GM21786 (cell line): ENCODE data around the gene KCND2.
A peak's percentile ranks its signal among the peaks of the same experiment; 100 is the strongest.
"Not testable (repeated sequence)": the region's sequence is repeated elsewhere in the genome, so short reads cannot be mapped to it uniquely, and the experiment has no call there.

Experiments used
- ATAC-seq: cut with Tn5 transposase; IDR thresholded peaks from one replicate; pipeline ENCODE4 v1.9.1; 2021; ENCODE audit not compliant: unreplicated experiment

KCND2 gene

DNA sequence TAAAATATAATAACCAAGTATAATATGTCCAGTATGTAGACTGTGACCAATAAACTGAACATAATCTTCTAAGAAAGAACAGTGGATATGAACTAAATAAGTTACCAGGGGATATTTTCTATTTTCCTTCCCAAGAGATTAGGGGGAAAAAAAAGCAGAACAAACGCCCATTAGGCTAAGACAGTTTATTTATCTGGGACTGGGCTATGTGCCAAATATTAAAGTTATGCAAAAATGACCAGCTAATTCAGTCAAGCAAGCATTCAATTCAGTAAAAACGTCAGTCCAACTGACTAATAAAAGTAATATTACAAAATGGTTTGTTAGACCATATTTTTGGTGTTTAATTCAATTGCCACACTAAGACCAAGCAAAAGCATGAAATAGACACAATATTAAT, 462.8 kb downstream of the KCND2 start:
- no peak for ATAC-seq

DNA sequence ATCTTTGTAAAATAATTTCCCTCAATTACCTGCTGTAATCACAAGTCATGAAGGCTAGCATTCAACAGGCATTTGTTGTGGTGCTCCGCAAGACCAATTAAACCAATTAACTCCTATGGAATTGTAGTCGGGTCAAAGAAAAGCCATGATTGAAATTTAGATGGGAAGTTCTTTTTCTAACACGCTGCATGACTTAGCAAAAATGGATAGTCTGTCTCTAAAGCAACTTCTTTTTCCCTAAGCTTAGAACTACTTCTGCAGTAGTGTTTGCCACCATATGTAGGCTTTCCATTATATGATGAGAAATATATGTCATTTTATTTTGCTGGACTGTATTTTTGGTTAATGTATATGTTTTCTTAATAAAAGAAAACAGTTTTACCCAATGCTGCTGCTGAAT, 465.8 kb downstream of the KCND2 start:
- ATAC-seq, result no peak

DNA sequence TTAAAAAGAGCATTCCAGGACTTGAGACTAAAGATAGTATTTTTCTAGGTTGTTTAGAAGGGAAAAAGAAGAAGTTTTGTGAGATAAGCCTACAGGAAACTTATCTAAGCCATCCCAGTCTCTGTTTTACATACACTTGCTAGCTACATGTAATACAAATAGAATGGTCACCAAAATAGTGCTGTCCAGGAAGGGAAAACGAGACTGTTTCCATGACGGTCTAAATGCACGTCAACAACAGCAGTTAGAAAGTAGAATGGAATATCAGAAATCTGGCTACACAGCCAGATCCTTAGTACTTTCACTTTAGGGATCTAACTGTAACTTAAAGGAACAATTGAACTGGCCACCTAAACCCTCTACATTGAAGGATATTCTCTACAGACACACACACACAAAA, 467.4 kb downstream of the KCND2 start:
- ATAC-seq, result no peak

DNA sequence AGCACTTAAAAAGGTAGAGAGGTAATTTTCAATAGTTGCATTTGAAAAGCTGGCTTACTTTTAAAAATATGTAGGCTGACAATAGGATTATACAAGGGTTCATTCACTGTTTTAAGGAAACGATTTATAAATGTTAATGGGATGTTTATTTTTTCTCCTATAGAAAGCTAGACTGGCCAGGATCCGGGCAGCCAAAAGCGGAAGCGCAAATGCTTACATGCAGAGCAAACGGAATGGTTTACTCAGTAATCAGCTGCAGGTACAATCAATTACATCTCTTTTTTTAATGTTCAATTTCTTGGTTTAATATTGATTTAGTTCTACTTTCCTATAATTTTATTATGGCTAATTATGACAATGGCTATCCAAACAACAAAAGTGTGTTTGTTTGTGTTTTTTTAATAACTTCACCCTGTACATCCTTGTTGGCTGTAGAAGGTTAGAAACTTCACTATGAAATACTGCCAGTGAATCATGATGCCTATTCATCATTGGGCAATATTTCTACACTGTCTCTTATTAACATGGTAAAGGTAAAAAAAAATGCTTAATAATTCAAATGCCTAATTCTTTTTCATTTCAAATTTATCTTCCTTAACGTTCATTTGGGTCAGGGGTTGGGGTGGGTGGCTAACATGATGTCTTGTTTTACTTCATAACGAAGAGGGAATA, 468.5 kb downstream of the KCND2 start:
- ATAC-seq, result no peak

DNA sequence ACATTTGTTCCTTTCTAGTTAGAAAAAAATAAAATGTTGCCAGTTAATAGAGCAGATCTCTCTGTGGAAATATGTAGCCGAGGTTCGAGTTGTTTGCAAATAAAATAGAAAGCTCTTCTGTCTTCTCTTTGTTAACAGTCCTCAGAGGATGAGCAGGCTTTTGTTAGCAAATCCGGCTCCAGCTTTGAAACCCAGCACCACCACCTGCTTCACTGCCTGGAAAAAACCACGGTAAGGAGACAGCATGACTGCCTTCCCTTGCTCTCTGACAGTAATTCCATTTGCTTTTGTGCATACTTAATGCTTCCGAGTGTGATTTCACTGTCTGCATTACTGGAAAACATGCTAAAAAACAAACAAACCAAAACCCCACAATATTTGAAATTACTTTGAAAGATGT, 469.4 kb downstream of the KCND2 start:
- no peak for ATAC-seq

DNA sequence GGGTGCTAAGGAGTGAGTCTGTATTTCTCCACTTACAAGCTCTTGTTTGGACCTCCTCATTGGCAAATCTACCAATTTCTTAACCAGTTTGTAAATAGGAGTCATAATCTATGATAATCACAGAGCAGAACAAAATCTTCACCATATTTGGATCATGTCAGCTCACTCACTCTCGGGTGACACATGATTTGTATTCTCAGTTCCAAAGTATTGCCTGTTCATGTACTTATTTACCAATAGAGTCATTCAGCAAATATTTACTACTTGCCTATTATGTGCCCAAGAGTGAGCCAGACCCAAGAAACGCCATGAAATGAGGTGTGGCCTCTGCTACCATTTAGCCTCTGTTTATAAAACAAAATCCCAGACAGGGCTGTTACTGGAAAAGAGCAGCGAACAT, 470.2 kb downstream of the KCND2 start:
- ATAC-seq, result no peak

DNA sequence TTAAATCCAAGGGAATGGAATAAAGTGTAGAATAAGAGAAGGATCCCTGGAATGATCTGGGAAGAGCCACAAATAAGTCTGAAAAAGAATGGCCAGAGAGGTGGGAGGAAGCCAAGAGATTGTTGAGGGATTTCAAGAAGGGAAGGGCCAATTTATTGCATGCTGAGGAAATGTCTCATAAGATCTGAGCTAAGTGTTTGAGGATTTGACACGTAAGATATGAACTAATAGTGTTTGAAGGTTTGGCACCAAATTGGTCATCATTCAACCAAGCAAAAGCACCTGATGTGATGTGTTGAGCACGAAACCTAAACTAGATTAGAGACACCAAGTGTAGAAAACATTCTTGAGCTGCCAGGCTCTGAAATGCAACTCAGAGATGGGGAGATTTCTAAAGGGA, 487.1 kb downstream of the KCND2 start:
- ATAC-seq, result peak; percentile 79

DNA sequence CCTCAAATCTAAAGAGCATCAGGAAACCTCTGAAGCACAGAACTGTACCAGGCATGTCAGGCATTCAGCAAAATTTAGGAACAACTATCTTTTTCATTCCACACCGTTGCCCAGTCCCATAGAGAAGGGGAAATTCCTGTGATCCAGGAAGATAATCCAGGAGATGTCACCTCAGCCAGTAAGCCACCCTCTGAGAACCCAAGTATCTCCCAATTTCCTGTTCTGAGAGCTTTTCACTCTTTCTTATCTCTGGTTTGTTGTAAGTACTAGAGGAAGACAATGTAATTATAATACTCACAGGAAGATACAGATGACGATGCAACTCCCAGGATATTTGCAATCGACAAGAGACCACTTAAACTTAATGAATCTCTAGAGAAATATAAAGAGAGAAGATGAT, 487.9 kb downstream of the KCND2 start:
- no peak for ATAC-seq

DNA sequence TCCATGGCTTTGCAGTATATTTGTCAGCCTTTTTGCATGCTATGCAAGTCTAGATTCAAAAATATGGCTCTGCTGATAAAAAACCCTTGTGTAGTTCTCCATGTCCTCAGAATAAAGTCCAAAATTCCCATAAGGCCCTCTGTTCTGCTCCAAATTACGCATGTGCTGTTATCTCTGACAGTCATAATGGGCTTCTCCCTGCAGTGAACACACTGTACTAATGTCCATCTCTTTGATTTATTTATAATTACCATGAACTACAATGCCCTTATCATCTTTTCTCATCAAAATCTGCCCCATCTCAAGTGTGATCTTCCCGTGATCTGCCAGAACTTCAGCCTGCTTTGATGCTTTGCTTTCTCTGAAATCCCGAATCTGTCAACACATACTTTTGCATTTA, 497.2 kb downstream of the KCND2 start:
- no peak for ATAC-seq

DNA sequence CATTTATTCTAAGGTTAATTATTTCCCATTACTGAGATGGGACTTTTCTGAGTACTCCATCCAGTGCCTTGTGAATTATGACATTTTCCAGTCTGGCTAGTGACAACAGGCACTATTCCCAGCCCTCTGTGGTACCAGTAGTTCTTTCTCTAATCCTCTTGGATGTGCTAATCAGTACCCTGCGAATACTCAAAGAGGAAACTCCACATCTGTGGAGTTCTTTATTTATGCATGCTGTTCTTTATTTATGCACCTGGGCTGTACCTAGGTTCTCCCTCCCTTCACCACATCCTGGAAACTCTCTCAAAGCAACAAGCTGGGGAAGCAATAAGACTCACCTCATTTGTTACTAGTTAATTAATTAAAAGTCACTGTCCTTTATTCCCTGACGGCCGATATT, 501.5 kb downstream of the KCND2 start:
- no peak for ATAC-seq

DNA sequence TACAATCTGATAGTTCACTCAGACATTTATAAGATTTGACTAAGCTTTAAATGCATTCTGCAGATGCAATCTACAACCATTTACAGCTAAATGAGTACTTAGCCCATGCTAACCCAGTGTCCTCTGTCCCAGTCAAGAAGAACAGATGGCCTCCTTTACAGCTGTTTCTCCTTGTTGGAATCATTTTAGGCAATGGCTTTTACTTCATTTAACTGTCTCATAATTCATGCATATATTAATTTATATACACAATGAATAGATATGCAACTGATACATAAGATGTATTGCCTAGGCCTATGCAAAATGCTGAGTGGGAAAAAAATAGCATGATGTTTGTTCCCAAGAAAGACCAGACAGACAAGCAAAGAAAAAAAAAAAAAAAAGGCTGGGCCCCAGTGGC, 502.8 kb downstream of the KCND2 start:
- ATAC-seq, result no peak

DNA sequence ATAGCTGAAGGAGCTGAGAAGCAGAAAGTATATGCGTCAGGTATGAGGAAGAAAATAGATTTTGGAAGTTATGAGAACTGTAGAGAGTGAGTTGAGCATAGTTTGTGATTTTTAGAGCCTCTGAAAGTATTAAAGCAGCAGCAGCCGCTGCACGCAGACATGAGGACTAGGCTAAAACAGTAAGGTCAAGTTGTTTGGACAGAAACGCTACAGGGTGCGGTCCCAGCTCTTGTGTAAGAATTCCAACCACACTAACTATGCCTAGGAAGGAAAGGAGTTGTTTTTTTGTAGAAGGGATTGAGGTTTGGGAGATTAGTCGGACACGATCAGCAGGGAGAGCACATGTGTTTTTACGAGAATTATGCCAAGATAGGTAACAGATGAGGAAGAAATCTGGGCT, 506.1 kb downstream of the KCND2 start:
- ATAC-seq, result not testable (repeated sequence)

DNA sequence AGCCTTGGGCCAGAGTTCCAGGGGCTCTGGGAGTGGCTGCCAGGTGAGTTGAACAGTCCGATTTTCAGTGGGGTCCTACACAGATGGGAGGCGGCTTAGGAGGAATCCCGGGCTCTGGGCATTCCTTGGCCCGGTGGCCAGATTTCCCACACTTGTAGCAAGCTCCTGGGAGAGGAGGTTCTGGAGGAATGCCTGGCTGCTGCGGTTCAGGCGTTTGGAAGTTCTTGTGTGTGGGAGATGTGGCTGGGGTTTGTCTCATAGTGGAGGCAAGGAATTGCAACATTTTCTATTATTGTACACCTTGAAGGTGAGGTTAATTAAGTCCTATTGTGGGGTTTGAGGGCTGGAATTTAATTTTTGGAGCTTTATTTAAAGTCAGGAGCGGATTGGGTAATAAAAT, 507.5 kb downstream of the KCND2 start:
- ATAC-seq, result not testable (repeated sequence)

DNA sequence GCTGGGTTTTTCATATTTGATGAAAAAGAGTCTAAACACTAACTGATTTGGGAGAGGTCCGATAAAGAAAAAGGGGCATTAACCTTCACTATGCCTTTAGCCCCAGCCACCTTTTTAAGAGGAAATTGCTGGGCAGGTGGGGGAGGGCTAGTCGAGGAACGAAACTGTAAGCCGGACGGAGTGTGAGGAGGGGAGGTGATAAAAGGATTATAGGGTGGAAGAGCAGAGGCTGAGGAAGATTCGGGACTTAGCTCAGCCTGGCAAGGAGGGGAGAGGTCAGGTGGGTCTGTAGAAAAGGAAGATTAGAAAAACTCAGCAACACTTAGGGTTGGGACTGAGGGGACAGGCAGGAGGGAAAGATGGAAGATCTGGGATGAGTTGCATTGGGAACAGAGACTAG, 508.0 kb downstream of the KCND2 start:
- no peak for ATAC-seq

DNA sequence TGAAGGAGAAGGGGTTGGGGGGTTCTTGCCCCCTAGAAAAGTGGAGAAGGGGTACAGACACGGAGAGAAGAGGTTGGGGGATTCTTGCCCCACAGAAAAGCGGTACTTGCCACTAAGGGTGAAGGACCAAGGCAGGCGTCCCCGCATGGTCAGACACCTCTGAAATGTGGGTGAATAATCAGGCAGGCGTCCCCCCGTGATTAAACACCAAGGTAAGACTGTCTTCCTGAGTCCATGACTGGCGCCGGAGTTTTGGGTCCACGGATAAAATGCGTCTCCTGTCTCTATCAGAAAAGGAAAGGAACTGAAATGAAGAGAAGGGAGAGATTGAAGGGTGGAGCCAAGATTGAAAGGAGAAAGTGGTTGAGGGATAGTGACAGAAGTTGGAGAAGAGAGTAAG, 508.9 kb downstream of the KCND2 start:
- ATAC-seq, result not testable (repeated sequence)

DNA sequence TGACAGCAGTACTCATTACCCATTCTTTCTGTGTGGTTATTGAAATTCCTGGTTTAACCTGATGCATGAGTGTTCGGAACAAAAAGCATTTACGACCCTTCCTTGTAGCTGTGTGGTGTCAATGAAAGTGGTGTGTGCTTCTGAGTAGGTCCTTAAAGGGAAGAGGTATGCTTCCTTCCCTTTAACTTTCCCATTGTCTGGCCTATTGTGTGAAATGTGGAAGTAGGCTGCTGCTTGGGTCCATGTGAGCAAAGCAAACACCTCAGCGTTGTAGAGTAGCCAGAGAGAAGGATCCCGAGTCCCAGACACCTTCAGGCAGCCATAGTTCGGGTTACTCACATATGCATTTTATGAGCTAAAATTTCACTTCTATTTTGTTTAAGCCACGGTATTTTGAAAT, 510.3 kb downstream of the KCND2 start:
- no peak for ATAC-seq

DNA sequence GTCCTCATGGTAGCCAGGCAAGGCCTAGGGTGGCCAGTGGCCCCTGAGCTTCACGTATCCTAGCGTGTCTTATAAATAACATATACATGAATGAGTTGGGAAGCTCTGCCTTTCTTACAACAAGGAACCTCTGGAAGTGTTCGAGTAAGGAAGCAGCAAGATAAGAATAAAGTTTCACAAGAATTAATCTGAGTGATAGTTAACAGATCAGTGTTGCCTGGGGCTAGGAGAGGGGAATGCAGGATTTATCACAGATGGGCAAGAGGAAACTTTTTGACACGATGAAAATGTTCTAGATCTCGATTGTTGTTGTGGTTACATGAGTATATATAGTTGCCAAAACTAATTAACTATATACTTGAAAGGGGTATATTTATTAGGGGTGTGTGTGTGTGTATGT, 510.7 kb downstream of the KCND2 start:
- ATAC-seq, result no peak

DNA sequence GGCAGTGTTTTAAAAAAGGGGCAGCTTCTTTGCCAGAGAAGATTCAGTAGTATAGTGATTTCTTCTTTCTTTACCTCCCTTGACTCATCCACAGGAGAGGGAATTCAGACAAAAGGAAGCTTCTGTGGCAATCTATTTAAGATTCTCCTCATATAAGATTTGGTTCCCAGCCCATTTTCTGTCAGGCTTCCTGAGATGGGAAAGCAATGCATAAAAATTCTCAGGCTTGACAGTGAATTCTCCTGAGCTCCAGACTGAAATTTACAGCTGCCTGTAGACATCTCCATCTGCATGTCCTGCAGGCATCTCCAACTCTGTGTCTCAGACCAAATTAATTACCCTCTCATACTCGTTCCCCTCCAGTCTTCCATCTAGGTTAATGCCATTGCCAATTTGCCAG, 512.1 kb downstream of the KCND2 start:
- no peak for ATAC-seq

DNA sequence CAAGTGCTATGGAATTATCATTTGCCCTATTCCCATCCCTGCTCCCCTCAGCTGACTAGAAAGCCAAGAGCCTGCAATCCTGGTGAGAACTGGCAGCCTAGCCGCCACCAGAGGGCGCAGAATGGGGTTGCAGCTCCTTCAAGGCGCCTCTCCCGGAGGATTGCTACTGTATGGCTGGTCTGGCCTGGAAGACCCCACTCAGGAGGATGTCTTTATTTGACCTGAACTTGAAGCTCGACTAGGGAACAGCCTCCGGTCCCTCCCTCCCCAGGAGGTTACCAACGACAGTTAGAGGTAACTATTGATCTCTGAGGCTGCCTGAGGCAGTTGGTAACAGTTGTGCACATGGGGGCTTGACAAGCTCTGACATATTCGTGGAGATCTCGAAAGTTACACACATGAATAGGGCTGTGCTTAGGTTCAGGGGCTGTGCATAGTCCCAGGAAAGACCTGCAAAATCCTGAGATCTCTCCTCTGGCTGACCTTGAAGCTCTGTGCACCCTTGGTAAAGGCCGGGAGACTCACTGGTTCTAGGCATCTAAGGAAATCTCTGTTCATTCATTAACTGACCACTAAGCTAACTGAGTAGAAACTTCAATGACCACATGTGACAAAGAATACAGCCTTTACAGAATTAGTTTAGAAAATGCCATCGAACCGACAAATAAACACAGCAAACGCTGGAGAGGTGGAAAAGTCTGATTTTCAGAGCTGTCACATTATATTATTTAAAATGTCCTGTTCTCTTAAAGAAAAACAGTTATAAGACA, 519.3 kb downstream of the KCND2 start:
- ATAC-seq, result peak; percentile 92

DNA sequence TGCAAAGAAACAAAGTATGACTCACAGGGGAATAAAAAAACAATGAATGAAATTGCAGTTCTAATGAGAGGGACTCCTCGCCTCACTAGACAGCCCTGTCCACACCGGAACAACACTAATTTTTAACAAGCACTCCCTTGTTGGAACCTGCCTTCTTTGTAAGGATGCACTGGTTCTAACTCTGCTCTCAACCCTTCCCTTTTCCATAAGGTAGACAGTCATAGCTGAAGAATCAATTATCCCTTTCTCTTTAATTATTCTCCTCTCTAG, 519.8 kb downstream of the KCND2 start:
- no peak for ATAC-seq

DNA sequence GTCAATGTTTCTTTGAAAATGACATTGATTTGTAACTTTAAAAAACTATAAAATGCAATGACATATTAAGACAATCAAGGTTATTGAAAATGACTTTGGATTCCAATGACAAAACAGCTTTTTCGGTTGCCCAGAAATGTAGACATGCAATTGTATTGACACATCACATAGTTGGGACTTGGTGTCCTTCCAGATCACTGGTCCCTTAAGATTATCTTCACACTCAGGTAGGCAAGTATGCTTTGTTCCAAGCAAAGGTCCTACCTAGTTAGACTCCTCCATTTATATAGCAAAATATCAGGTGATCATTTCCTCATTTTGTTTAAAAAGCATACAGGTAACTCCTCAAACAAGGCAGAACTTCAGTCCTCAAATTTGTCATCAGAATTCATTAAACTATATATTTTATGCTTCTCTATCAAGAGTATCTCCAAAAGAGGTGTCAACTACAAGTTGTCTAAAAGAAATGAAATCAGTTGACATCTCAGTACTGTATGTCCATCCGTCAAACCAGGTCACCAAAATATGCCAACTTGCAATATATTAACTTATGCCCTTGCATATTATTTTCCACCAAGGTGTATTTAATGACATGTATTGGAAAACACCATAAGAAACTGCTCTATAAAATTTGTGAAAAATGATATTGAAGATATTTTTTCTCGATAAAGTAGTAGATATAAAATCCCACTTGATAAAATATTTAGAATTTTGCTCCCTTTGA, 520.4 kb downstream of the KCND2 start:
- no peak for ATAC-seq

DNA sequence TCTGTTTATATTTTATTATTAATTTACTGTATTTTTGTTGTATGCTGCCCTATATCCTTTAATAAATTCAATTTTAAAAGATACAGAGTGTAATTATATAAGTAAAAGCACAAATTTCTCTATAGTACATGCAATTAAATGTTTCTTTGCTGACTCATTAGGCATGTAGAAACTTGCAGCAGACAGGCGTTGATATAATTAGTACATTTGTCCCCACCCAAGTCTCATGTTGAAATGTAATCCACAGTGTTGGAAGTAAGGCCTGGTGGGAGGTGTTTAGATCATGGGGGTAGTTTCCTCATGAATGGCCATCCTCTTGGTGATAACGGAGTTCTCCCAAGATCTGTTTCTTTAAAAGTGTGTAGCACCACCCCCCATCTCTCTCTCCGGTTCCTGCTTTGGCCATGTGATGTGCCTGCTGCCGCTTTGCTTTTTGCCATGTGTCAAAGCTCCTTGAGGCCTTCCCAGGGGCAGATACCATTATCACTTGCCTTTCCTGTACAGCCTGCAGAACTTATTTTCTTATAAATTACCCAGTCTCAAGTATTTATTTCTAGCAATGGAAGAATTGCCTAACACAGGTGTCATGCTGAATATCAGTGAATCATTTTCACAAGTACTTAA, 521.2 kb downstream of the KCND2 start:
- no peak for ATAC-seq
